22Rv1 (cell line): Measurements from ENCODE around the gene BGLAP.

Source experiments
- H3K27ac ChIP-seq: fragments of 450-650 bp; 2 replicates; pipeline ENCODE4 v1.5.1; 2017
- CTCF ChIP-seq: fragments of 450-650 bp; IDR thresholded peaks from 2 replicates; pipeline ENCODE4 v1.5.1; 2017; ENCODE audit warnings: mild to moderate bottlenecking
- ZFX ChIP-seq: fragments of 450-650 bp; IDR thresholded peaks from 2 replicates; pipeline ENCODE4 v1.6.1; 2017; ENCODE audit warnings: antibody characterized with exemption, borderline replicate concordance

Gene BGLAP

GRCh38 chr1:156270314-156270713, 28.3 kb downstream of the BGLAP start:
- TF ChIP-seq ZFX (no peak), CTCF (no peak)
- no peak overlapping the region for H3K27ac ChIP-seq

GRCh38 chr1:156276532-156276931, 34.5 kb downstream of the BGLAP start:
- no peak overlapping the region for H3K27ac ChIP-seq
- TF ChIP-seq CTCF (no peak), ZFX (no peak)

- H3K27ac ChIP-seq = no peak overlapping the region
- TF ChIP-seq ZFX (no peak), CTCF (no peak)
Measured at GRCh38 chr1:156276966-156277381, 35.0 kb downstream of the BGLAP start.

GRCh38 chr1:156279837-156280236, 37.9 kb downstream of the BGLAP start:
- TF ChIP-seq CTCF = no peak
- TF ChIP-seq ZFX = no peak
- no peak overlapping the region for H3K27ac ChIP-seq

- H3K27ac ChIP-seq = peak overlapping the region; percentile 85
- TF ChIP-seq ZFX = no peak
- TF ChIP-seq CTCF = no peak
Measured at GRCh38 chr1:156281281-156281680, 39.3 kb downstream of the BGLAP start.

- peak overlapping the region; percentile 85 for H3K27ac ChIP-seq
- TF ChIP-seq ZFX (no peak), CTCF (no peak)
Measured at GRCh38 chr1:156281693-156282478, 39.9 kb downstream of the BGLAP start.

- peak within 1 kb of the TSS; percentile 85 for H3K27ac ChIP-seq
- TF ChIP-seq CTCF = no peak
- no peak for TF ChIP-seq ZFX
Measured at GRCh38 chr1:156282479-156283222, 40.7 kb downstream of the BGLAP start, which contains the start of gene SMG5. Gene SMG5 (minus strand): TSS chr1:156282825. CDS start chr1:156282680, 145 bp downstream.
